Vagina (tissue), 2 donors: ENCODE data around the gene RSF1.

Experiments used
- CTCF ChIP-seq, 3 experiments: fragments of 450-650 bp in 2 of 3; fragments of 200-600 bp in 1 of 3; sonication (generic) in 1 of 3; IDR thresholded peaks; one replicate each; pipeline ENCODE4 v1.5.1; 2017 to 2019; ENCODE audit warnings: antibody characterized with exemption in 3 of 3, mild to moderate bottlenecking in 2 of 3, moderate library complexity in 2 of 3
- POLR2AphosphoS5 ChIP-seq, 2 donors: sonication (generic); formaldehyde crosslinking; IDR thresholded peaks; one replicate each; pipeline ENCODE4 v1.9.0; 2017; ENCODE audit warnings: antibody characterized with exemption in 2 of 2, mild to moderate bottlenecking in 2 of 2, low read depth in 1 of 2; ENCODE audit not compliant: insufficient read depth in 1 of 2

- TF ChIP-seq CTCF (IDR thresholded peaks at IDR 0.05) (no peak), POLR2AphosphoS5 (IDR thresholded peaks at IDR 0.05; ENCODE audit: insufficient read depth in 1 of 2, low read depth in 1 of 2) (no peak)
Observed at GRCh38 chr11:77704029-77704428, 116.5 kb downstream of the RSF1 start.
